DND-41 (cell line): ENCODE measurements around the gene TNFSF15.

Source experiments
- ATAC-seq: fragments of 200-7000 bp; cut with Tn5 transposase; 3 replicates; pipeline ENCODE4 v1.9.1; 2021; ENCODE audit warnings: low read depth; ENCODE audit not compliant: insufficient read depth
- DNase-seq: peaks from one replicate; pipeline ENCODE4 v3.0.0-alpha.2; 2020
- H2AFZ ChIP-seq: 2 replicates; pipeline ENCODE4 v1.6.0; 2012; ENCODE audit warnings: low read depth, low read length
- H3K27ac ChIP-seq: 2 replicates; pipeline ENCODE4 v1.5.1; 2012; ENCODE audit warnings: low read length, inconsistent platforms
- H3K27me3 ChIP-seq: fragments of 200-600 bp; sonication (generic); 2 replicates; pipeline ENCODE4 v1.6.0; 2012; ENCODE audit warnings: low read length, mild to moderate bottlenecking, inconsistent platforms; ENCODE audit not compliant: insufficient read depth, poor library complexity
- H3K36me3 ChIP-seq: 2 replicates; pipeline ENCODE4 v1.5.1; 2012; ENCODE audit warnings: low read length, inconsistent platforms; ENCODE audit not compliant: insufficient read depth
- H3K4me1 ChIP-seq: 2 replicates; pipeline ENCODE4 v1.5.1; 2012; ENCODE audit warnings: mild to moderate bottlenecking, low read length; ENCODE audit not compliant: insufficient read depth
- H3K4me2 ChIP-seq: 2 replicates; pipeline ENCODE4 v1.6.0; 2012; ENCODE audit warnings: mild to moderate bottlenecking, moderate library complexity, low read length, inconsistent platforms; ENCODE audit not compliant: insufficient read depth
- H3K4me3 ChIP-seq, 2 experiments: fragments of 200-600 bp in 1 of 2; shearing (Covaris generic) in 1 of 2; 2 replicates each; pipeline ENCODE4 v1.5.1; 2012 to 2016; ENCODE audit warnings: inconsistent platforms in 2 of 2, low read length in 2 of 2, mild to moderate bottlenecking in 2 of 2, low read depth in 1 of 2, moderate library complexity in 1 of 2
- H3K79me2 ChIP-seq: 2 replicates; pipeline ENCODE4 v1.6.0; 2012; ENCODE audit warnings: low read length, inconsistent platforms; ENCODE audit not compliant: insufficient read depth
- H3K9ac ChIP-seq: 2 replicates; pipeline ENCODE4 v1.6.0; 2012; ENCODE audit warnings: low read depth, mild to moderate bottlenecking, inconsistent platforms, low read length, moderate library complexity
- H3K9me3 ChIP-seq: 2 replicates; pipeline ENCODE4 v1.5.1; 2012; ENCODE audit warnings: low read length, moderate library complexity, mild to moderate bottlenecking, inconsistent platforms; ENCODE audit not compliant: insufficient read depth, severe bottlenecking
- H4K20me1 ChIP-seq: 2 replicates; pipeline ENCODE4 v1.6.0; 2012; ENCODE audit warnings: low read length; ENCODE audit not compliant: insufficient read depth
- CTCF ChIP-seq: IDR thresholded peaks from 2 replicates; pipeline ENCODE4 v1.5.1; 2012; ENCODE audit warnings: borderline replicate concordance, low read length, moderate library complexity, mild to moderate bottlenecking; ENCODE audit not compliant: poor library complexity, severe bottlenecking; ENCODE audit errors: extremely low read depth
- EZH2 ChIP-seq: IDR thresholded peaks from 3 replicates; pipeline ENCODE4 v1.6.1; 2012; ENCODE audit warnings: borderline replicate concordance, low read depth, mild to moderate bottlenecking, moderate library complexity, low read length, inconsistent platforms; ENCODE audit not compliant: severe bottlenecking

The TNFSF15 gene

GRCh38 chr9:114803479-114804265, 2.2 kb downstream of the TNFSF15 start:
- ATAC-seq (no peak), DNase-seq (no peak)
- no peaks in the 10 kb centered on the region for H4K20me1 ChIP-seq
- H3K9ac ChIP-seq, result no peak overlapping the region
- H3K9me3 ChIP-seq, result no peaks in the 10 kb centered on the region
- H3K4me1 ChIP-seq, result peaks cover 13% of the 10 kb centered on the region
- no peak overlapping the region for H2AFZ ChIP-seq
- H3K27ac ChIP-seq, result no peak overlapping the region
- no peak overlapping the region for H3K4me3 ChIP-seq
- TF ChIP-seq EZH2 (no peak), CTCF (no peak)
- no peak overlapping the region for H3K4me2 ChIP-seq
- H3K36me3 ChIP-seq, result no peaks in the 10 kb centered on the region
- H3K79me2 ChIP-seq, result no peaks in the 10 kb centered on the region
- no peaks in the 10 kb centered on the region for H3K27me3 ChIP-seq

GRCh38 chr9:114799925-114800324, 5.9 kb downstream of the TNFSF15 start:
- H3K79me2 ChIP-seq, result no peaks in the 10 kb centered on the region
- H4K20me1 ChIP-seq, result no peaks in the 10 kb centered on the region
- no peaks in the 10 kb centered on the region for H3K4me1 ChIP-seq
- DNase-seq (no peak), ATAC-seq (no peak)
- H3K9ac ChIP-seq, result no peak overlapping the region
- H3K9me3 ChIP-seq, result no peaks in the 10 kb centered on the region
- no peak overlapping the region for H3K4me3 ChIP-seq
- H3K4me2 ChIP-seq, result no peak overlapping the region
- H3K27me3 ChIP-seq, result no peaks in the 10 kb centered on the region
- no peaks in the 10 kb centered on the region for H3K36me3 ChIP-seq
- H3K27ac ChIP-seq, result no peak overlapping the region
- no peak overlapping the region for H2AFZ ChIP-seq
- TF ChIP-seq CTCF (no peak), EZH2 (no peak)

- no peak overlapping the region for H2AFZ ChIP-seq
- TF ChIP-seq CTCF (no peak), EZH2 (no peak)
- H3K36me3 ChIP-seq, result no peaks in the 10 kb centered on the region
- H3K27ac ChIP-seq, result no peak overlapping the region
- H3K4me2 ChIP-seq, result no peak overlapping the region
- H3K27me3 ChIP-seq, result no peaks in the 10 kb centered on the region
- no peak for DNase-seq
- H3K9me3 ChIP-seq, result no peaks in the 10 kb centered on the region
- H3K4me3 ChIP-seq, result no peak overlapping the region
- no peaks in the 10 kb centered on the region for H3K4me1 ChIP-seq
- H4K20me1 ChIP-seq, result no peaks in the 10 kb centered on the region
- no peak overlapping the region for H3K9ac ChIP-seq
- H3K79me2 ChIP-seq, result no peaks in the 10 kb centered on the region
- no peak for ATAC-seq
Observed at GRCh38 chr9:114799441-114799840, 6.4 kb downstream of the TNFSF15 start.
